Measurements from ENCODE around the gene ORMDL3. TPM values are rescaled to one million over a fixed set of nuclear protein-coding genes. Genes with fewer than 3 reads are reported as not detected.

ORMDL3 gene
- total RNA-seq, 1 experiment from 2014 or later, result 55.1 TPM

GRCh38 chr17:39871801-39872200, 55.6 kb downstream of the ORMDL3 start:
- ChIA-PET CTCF (interaction anchor here (0.7 to 1.1 kb wide), 2 partner anchors 109 to 119 kb away, joined by 3 read pairs; partner anchors contain the start of gene PSMD3), POLR2A (no interaction called here)
- Histone ChIP-seq H3K36me3 (ENCODE audit: control insufficient read depth, insufficient read depth, low read length) (no peaks in the 10 kb centered on the region), H3K27ac (ENCODE audit: low read length) (no peak overlapping the region), H3K4me1 (ENCODE audit: control insufficient read depth, insufficient read depth, low read length) (no peaks in the 10 kb centered on the region), H3K27me3 (ENCODE audit: control insufficient read depth, insufficient read depth, low read length) (peaks cover 7% of the 10 kb centered on the region; the same call in 1 of the 2 replicates), H3K9me3 (ENCODE audit: control insufficient read depth, insufficient read depth, low read depth, low read length) (no peaks in the 10 kb centered on the region), H3K4me3 (ENCODE audit: low read depth in 2 of 2, low read length in 2 of 2) (no peak overlapping the region)
- ATAC-seq (no peak), DNase-seq (ENCODE audit: low read depth, low spot score) (no peak)
- in situ Hi-C loops (cut with HindIII; ENCODE audit: low pct_unique_long_range_greater_than_20kb, low sequenced_read_pairs) (no loop called here), intact Hi-C loops (cut with micrococcal nuclease; ENCODE audit: unreplicated experiment) (loop anchor here (10.0 kb wide), 1 partner anchor 103 kb away; no protein-coding TSS in a partner anchor)
- TF ChIP-seq, protein P1, sequence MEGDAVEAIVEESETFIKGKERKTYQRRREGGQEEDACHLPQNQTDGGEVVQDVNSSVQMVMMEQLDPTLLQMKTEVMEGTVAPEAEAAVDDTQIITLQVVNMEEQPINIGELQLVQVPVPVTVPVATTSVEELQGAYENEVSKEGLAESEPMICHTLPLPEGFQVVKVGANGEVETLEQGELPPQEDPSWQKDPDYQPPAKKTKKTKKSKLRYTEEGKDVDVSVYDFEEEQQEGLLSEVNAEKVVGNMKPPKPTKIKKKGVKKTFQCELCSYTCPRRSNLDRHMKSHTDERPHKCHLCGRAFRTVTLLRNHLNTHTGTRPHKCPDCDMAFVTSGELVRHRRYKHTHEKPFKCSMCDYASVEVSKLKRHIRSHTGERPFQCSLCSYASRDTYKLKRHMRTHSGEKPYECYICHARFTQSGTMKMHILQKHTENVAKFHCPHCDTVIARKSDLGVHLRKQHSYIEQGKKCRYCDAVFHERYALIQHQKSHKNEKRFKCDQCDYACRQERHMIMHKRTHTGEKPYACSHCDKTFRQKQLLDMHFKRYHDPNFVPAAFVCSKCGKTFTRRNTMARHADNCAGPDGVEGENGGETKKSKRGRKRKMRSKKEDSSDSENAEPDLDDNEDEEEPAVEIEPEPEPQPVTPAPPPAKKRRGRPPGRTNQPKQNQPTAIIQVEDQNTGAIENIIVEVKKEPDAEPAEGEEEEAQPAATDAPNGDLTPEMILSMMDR (IDR thresholded peaks at IDR 0.05), result no peak
- TF ChIP-seq POLR2AphosphoS5 (IDR thresholded peaks at IDR 0.05; ENCODE audit: low read depth, low read length), result no peak
- TF ChIP-seq, protein P2, sequence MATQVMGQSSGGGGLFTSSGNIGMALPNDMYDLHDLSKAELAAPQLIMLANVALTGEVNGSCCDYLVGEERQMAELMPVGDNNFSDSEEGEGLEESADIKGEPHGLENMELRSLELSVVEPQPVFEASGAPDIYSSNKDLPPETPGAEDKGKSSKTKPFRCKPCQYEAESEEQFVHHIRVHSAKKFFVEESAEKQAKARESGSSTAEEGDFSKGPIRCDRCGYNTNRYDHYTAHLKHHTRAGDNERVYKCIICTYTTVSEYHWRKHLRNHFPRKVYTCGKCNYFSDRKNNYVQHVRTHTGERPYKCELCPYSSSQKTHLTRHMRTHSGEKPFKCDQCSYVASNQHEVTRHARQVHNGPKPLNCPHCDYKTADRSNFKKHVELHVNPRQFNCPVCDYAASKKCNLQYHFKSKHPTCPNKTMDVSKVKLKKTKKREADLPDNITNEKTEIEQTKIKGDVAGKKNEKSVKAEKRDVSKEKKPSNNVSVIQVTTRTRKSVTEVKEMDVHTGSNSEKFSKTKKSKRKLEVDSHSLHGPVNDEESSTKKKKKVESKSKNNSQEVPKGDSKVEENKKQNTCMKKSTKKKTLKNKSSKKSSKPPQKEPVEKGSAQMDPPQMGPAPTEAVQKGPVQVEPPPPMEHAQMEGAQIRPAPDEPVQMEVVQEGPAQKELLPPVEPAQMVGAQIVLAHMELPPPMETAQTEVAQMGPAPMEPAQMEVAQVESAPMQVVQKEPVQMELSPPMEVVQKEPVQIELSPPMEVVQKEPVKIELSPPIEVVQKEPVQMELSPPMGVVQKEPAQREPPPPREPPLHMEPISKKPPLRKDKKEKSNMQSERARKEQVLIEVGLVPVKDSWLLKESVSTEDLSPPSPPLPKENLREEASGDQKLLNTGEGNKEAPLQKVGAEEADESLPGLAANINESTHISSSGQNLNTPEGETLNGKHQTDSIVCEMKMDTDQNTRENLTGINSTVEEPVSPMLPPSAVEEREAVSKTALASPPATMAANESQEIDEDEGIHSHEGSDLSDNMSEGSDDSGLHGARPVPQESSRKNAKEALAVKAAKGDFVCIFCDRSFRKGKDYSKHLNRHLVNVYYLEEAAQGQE (IDR thresholded peaks at IDR 0.05; ENCODE audit: insufficient read depth in 1 of 2, low read depth in 2 of 2, low read length in 1 of 2), result no peak
- no TSS peak for BruUV-seq (replicated peaks)

Other genes starting within 250 kb of the ORMDL3 start
- gene PGAP3, start 239.5 kb downstream of the ORMDL3 start, total RNA-seq (2021; ENCODE audit: unreplicated experiment), result 21.8 TPM
- gene ERBB2, start 227.5 kb downstream of the ORMDL3 start, total RNA-seq (2021; ENCODE audit: unreplicated experiment), result 68.6 TPM
- 103 TPM for gene MIEN1, start 197.1 kb downstream of the ORMDL3 start, total RNA-seq (2021; ENCODE audit: unreplicated experiment)
- 2.8 TPM for gene GRB7, start 189.7 kb downstream of the ORMDL3 start, total RNA-seq (2021; ENCODE audit: unreplicated experiment)
- gene IKZF3, start 63.3 kb downstream of the ORMDL3 start, total RNA-seq (2021; ENCODE audit: unreplicated experiment), result 0.59 TPM
- not detected for gene ZPBP2, start 59.4 kb downstream of the ORMDL3 start, total RNA-seq (2021; ENCODE audit: unreplicated experiment)
- 2.9 TPM for gene GSDMB, start 9.0 kb downstream of the ORMDL3 start, total RNA-seq (2021; ENCODE audit: unreplicated experiment)
- not detected for gene LRRC3C, start 131 bp upstream of the ORMDL3 start, total RNA-seq (2021; ENCODE audit: unreplicated experiment)
- gene GSDMA, start 35.4 kb upstream of the ORMDL3 start, total RNA-seq (2021; ENCODE audit: unreplicated experiment), result not detected
- gene PSMD3, start 53.2 kb upstream of the ORMDL3 start, total RNA-seq (2021; ENCODE audit: unreplicated experiment), result 175 TPM
- gene CSF3, start 87.8 kb upstream of the ORMDL3 start, total RNA-seq (2021; ENCODE audit: unreplicated experiment), result not detected
- 93.9 TPM for gene MED24, start 126.8 kb upstream of the ORMDL3 start, total RNA-seq (2021; ENCODE audit: unreplicated experiment)
- 11.7 TPM for gene THRA, start 135.4 kb upstream of the ORMDL3 start, total RNA-seq (2021; ENCODE audit: unreplicated experiment)
- 8.8 TPM for gene NR1D1, start 173.0 kb upstream of the ORMDL3 start, total RNA-seq (2021; ENCODE audit: unreplicated experiment)
- 96.3 TPM for gene MSL1, start 194.4 kb upstream of the ORMDL3 start, total RNA-seq (2021; ENCODE audit: unreplicated experiment)
- 97.4 TPM for gene CASC3, start 212.9 kb upstream of the ORMDL3 start, total RNA-seq (2021; ENCODE audit: unreplicated experiment)
- 6.5 TPM for gene RAPGEFL1, start 249.9 kb upstream of the ORMDL3 start, total RNA-seq (2021; ENCODE audit: unreplicated experiment)